Ureter (tissue), 1 donor: Measurements from ENCODE around the gene MOAP1. TPM values are rescaled to one million over a fixed set of nuclear protein-coding genes. Genes with fewer than 3 reads are reported as not detected.
"Not testable (repeated sequence)": the region's sequence is repeated elsewhere in the genome, so short reads cannot be mapped to it uniquely, and the experiment has no call there.

Experiments used
- DNase-seq: peaks from one replicate; pipeline ENCODE4 v3.0.0-alpha.2; 2020; ENCODE audit warnings: low spot score
- total RNA-seq: library from RNA; stranded (reverse); gene quantifications from one replicate; pipeline ENCODE4 v1.2.4, GENCODE V29; 2023
- donor health status: DM: yes; HTN: yes; CAD: no.

The MOAP1 gene
- total RNA-seq, 1 donor from 2014 or later = 23.2 TPM

DNA sequence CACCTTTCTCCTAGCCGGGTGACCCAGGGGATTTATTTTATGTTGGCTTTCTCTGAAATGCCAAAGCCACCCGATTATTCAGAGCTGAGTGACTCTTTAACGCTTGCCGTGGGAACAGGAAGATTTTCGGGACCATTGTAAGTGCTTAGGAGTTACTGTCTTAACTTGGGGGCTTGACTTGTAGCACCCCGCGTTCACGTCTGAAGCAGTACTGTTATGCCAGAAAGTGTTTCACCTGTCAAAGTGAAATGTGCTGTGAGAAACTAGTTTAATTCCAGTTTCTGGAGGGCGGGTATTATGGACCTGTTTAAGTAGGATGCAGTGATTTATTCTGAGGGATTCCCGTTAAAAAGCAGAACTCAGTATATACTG, 638 bp upstream of the MOAP1 start:
- no peak for DNase-seq

DNA sequence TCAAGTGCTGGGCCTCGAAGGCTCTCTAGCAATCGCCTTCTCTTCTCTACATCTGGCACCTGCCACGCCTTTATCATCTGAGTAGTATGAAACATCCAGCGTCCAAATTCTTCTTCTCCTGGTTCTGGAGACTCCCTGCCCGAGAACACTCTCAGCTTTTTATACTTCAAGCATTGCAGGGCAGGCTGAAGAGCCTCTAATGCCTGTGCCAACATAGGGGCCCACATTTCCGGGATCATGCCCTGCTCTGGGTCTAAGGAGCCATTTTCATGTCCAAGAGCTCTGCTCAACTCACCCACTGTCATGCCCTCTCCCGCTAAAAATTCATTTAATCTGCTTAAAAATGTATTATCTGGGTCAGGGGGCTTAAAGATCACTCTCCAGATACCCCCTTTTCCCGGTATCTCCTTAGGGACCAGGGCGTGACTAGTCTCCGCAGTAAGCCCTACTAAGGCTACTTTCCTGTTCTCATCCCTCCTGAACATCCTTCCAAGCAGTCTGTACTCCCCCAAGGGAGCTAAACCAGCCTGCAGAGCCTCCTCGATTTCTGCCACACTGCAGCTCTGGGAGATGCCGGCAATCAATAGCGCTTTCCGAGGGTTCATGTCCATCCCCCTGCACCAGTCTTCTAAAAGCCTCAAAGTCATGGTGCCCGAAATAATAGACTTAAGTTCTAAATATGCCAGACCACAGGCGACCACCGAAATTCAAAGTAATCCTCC, 940 bp downstream of the MOAP1 start:
- no peak for DNase-seq

DNA sequence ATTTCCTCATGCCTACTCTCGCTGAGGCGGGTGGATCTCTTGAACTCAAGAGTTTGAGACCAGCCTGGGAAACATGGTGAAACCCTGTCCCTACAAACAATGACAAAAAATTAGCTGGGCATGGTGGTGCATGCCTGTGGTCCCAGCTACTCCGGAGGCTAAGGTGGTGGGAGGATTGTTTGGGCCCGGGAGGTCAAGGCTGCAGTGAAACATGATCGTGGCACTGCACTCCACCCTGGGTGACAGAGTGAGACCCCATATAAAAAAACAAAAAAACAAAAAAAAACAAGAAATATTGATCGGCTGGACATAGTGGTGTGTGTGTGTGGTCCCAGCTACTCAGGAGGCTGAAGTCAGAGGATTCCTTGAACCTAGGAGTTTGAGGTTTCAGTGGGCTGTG, 9.2 kb downstream of the MOAP1 start:
- DNase-seq = no peak

DNA sequence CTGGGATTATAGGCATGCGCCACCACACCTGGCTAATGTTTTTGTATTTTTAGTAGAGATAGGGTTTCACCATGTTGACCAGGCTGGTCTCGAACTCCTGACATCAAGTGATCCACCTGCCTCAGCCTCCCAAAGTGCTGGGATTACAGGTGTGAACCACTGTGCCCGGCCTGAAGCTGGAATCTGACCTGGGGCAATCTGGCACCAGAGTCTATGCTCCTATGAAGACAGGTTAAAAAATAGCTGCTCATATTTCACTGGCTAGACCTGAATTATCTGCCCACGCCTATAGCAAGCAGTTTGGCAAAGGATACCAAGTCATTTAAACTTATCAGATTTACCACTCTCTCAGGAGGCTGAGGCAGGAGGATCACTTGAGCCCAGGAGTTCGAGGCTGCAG, 10.0 kb downstream of the MOAP1 start:
- DNase-seq = not testable (repeated sequence)

DNA sequence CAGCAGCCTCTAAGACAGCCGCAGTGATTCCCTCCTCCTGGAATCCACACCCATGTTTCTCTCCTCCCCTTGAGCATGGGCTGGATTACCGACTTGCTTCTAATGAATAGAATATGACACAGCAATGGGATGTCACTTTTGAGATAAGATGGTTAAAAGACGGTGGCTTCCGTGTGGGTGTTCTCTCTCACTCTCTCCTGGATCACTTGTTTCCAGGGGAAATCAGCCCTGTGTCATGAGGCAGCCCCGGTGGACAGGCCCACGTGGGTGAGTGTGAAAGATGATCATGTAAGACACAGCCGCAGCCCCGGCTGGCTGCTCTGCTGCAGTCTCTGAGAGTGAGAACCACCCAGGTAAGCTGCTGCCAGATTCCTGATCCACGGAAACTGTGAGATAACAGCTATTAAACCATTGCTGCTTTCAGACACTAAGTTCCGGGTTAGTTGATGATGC, 10.7 kb downstream of the MOAP1 start:
- no peak for DNase-seq

DNA sequence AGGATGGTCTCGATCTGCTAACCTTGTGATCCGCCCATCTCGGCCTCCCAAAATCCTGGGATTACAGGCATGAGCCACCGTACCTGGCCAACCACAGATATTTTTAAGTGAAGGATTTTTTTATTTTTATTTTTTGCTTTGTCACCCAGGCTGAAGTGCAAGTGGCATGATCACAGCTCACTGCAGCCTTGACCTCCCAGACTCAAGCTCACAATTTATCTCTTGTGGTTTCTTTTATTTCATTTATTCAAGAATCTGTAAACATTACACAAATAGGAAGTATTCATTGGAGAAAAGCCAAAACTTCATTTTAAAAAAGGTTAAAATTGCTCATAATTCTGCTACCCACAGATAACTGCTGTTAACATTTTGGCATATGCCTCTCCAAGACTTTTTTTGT, 13.3 kb downstream of the MOAP1 start:
- DNase-seq = no peak

DNA sequence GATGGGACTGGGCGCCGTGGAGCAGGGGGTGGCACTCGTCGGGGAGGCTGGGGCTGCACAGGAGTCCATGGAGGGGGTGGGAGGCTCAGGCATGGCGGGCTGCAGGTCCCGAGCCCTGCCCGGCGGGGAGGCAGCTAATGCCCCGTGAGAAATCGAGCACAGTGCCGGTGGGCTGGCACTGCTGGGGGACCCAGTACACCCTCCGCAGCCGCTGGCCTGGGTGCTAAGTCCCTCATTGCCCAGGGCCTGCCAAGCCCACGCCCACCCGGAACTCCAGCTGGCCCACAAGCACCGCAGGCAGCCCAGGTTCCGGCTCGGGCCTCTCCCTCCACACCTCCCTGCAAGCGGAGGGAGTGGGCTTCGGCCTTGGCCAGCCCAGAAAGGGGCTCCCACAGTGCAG, 14.6 kb downstream of the MOAP1 start:
- DNase-seq = not testable (repeated sequence)

DNA sequence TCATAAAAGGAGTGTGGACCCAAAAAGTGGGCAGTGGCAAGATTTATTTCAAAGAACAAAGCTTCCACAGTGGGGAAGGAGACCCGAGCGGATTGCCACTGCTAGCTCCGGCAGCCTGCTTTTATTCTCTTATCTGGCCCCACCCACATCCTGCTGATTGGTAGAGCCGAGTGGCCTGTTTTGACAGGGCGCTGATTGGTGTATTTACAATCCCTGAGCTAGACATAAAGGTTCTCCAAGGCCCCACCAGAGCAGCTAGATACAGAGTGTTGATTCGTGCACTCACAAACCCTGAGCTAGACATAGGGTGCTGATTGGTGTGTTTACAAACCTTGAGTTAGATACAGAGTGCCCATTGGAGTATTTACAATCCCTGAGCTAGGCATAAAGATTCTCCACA, 15.1 kb downstream of the MOAP1 start:
- DNase-seq = not testable (repeated sequence)

DNA sequence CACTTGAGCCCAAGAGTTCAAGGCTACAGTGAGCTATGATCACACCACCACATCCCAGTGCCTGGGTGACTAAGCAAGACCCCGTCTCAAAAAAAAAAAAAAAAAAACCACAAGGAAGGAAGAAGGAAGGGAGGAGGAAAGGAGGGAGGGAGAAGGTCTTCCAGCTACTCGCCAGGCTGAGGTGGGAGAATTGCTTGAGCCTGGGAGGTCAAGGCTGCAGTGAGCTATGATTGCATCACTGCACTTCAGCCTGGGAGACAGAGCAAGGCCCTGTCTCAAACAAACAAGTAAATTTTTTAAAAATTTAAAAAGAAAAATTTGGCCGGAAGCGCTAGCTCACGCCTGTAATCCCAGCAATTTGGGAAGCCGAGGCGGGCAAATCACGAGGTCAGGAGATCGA, 16.1 kb downstream of the MOAP1 start:
- not testable (repeated sequence) for DNase-seq

DNA sequence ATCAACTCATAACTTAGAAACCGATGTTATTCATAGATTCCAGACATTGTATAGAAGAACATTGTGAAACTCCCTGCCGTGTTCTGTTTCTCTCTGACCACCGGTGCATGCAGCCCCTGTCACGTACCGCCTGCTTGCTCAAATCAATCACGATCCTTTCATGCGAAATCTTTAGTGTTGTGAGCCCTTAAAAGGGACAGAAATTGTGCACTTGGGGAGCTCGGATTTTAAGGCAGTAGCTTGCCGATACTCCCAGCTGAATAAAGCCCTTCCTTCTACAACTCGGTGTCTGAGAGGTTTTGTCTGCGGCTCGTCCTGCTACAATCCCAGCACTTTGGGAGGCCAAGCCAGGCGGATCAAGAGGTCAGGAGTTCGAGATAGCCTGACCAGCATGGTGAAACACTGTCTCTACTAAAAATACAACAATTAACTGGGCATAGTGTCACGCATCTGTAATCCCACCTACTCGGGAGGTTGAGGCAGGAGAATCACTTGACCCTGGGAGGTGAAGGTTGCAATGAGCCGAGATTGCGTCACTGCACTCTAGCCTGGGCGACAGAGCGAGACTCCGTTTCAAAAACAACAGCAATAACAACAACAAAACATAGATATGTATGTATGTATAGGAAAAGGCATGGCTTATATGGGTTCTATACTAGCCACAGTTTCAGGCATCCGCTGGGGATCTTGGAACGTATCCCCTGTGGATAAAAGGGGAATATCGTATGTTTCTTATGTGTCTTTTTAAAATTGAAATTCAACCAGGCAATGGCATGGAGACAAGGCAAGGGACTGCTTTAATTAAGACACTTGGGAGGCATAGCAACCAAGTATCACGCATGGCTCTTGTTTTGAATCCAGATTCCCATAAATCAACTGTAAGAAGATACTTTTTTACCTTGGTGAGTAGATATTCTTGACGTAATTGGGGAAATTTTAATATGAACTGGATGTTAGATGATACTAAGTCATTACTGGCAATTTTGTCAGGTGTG, 19.1 kb downstream of the MOAP1 start:
- DNase-seq = not testable (repeated sequence)

DNA sequence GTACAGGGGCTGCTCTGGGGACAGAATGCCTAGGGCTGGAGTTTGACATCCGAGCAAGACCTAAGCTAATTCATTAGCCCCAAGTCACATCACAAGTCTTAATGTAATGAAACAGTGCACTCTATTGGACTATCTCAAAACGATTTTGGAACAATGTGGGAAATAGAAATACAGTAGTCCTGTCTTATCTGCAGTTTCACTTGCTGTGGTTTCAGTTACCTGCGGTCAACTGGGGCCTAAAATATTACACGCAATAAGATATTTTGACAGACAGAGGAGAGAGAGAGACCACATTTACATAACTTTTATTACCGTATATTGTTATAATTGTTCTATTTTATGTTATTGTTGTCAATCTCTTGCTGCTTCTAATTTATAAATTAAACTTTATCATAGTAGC, 21.1 kb downstream of the MOAP1 start:
- DNase-seq = no peak

DNA sequence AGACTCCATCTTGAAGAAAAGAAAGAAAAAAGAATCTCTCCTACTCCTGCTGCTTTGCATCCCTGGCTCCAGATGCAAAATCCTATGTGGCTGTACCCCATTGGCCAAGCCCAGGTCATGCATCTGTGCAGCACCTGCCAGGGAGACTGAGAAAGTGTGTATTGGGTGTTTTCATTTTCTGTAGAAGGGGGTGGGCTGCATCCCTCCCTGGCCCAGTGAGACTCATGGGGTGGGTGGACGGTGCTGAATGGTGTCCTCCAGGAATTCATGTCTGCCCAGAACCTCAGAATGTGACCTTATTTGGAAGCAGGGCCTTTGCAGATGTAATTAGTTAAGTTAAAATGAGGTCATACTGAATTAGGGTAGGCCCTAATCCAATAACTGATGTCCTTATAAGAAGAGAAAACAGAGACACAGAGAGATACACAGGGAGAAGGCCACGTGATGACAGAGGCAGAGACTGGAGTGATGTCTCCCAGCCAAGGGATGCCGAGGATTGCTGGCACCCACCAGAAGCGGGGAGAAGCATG, 23.2 kb downstream of the MOAP1 start:
- no peak for DNase-seq

DNA sequence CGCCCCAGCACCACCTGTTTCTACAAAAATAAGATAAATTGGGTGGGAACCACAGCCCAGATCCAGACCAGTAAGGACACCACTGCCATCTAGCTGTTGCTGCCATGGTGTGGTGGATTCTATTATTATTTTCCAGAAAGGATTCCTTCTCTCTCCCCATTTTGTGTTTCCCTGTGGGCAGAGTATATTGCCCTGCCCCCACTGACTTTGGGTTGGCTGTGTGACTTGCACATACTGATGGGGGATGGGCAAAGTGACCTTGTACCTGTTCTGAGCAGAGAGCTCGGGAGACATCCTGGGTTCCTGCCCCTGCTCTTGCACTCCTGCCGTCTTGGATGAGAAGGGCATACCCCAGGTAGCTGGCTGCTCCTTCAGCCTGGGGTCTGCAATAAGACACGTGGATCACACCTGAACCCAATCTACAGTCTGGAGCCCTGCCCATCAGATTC, 24.3 kb downstream of the MOAP1 start:
- DNase-seq = no peak

DNA sequence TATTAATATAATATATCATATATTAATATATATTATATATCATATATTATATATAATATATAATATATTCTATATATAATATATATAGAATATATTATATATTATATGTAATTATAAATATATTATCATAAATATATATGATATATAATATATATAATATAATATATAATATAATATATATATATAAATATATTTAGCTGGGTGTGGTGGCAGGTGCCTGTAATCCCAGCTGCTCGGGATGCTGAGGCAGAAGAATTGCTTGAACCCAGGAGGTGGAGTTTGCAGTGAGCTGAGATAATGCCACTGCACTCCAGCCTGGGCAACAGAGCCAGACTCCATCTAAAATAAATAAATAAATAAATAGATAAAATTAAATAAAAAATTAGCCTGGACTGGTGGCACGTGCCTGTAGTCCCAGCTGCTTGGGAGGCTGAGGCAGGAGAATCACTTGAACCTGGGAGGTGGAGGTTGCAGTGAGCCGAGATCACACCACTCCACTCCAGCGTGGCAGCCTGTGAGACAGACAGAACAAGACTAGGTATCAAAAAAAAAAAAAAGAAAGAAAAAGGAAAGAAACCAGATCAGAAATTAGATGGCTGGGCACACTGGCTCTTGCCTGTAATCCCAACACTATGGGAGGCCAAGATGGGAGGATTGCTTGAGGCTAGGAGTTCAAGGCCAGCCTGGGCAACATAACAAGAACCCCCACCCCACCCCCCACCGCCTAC, 24.9 kb downstream of the MOAP1 start:
- DNase-seq = not testable (repeated sequence)

DNA sequence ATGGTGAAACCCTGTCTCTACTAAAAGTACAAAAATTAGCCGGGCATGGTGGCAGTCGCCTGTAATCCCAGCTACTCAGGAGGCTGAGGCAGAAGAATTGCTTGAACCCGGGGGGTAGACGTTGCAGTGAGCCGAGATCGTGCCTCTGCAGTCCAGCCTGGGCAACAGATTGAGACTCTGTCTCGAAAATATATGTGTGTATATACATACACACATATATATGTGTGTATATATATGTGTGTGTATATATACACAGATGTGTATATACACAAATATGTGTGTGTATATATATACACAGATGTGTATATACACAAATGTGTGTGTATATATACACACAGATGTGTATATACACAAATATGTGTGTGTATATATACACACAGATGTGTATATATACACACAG, 26.3 kb downstream of the MOAP1 start:
- DNase-seq = not testable (repeated sequence)

DNA sequence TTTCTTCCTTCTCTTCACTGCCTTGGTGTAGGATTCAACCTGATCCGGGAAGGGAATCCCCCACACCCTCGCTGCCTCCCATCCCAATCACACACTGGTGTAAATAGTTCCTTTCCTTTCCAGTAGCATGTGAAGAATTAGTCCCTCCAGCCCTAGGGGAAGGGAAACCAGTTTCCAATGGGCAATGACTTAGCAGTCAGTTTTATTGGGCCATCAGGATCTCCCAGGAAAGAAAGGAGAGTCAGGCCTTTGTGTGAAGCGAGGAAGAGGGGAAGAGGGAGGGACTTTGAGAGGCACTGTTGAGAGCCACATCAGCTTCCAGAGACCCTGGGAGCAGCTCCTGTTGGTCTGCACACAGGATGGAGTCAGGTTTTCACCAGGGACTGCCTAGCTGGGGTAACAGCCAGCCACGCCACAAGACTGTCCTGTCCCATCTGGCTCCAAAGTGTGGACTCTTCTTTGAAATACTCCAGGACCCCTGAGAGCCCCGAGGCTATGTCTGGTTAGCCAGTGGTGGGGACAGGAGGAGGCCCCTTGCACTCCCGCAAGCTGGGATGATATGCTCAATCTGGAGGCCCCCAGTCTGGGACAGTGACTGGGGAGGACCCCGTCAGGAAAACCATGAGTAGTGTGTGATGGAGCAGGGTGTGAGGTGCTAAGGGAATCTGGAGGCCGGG, 27.9 kb downstream of the MOAP1 start:
- DNase-seq = no peak

DNA sequence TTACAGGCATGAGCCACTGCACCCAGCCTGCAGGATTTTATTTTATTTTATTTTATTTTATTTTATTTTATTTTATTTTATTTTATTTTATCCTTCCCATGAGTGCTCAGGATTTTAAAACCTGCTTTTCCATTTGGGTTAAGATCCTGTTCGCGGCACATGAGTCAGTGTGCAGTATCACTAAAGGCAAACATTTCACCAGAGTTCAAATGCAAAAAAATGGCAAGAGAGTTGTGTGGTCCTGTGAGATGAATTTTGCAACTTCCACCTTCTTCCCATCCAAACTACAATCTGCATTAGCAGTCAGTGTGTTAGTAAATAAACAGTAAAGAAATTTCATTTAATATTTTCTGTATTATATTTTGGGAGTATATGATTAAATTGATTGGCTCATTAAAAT, 29.0 kb downstream of the MOAP1 start:
- no peak for DNase-seq

DNA sequence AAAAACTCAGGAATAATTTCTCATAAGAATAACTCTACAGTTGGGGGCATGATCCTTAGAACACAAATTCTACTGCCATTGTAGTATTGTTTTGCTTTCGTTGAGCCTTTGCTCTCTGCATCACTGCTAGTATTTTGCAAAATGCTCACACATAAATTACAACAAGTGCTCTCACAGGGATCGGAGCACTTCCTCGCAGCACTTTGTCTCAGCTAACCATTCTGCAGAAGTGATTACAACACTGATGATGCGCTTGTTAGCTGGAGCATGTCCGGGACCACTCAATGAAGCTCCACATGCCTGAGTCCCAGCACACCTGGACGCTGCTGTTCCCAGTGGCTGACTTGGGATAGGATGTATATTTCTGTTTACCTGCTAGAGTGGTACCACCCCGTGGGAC, 31.6 kb downstream of the MOAP1 start:
- no peak for DNase-seq

DNA sequence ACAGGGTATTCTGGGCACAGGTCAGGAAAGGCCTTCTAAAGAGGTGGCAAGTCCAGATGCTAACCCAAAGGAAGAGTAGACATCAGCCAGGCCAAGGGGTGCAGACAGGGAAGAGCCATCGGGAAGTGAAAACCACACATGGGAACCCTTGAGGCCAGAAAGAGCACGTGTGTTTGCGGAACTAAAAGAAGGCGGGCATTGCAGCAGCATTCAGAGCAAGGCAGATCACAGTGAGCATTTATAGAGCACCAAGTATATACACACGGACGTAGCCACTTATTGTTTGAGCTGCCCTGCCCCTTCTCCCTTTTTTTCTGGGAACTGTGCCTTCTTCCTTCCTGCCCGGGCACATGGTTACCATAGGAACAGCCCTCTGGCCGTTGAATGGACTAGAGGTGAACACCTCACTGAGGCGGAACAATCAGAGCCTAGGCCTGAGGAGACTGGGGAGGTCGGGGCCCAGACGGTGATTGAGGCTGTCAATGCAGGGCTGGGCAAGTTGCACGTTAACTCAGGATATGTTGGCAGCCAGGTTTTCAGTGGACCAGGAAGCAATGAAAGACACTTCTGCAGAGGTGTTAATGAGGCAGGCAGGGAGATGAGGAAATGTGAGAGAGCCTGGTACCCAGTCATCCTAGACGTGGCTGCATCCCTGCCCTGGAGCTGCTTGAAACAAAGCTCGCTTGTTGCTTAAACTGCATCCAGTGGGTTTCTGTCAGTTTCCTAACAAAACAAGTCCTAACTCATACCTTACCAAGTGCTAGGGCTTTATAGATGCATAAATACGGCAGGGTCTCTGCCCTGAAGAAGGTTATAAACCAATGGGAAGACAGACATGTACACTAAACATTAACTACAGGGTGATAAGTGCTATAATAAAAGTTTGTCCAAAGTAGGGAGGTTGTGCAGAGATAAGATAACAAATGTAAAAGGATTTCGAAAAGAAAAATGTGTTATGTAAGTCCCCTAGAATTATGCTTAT, 34.2 kb downstream of the MOAP1 start:
- DNase-seq = no peak

DNA sequence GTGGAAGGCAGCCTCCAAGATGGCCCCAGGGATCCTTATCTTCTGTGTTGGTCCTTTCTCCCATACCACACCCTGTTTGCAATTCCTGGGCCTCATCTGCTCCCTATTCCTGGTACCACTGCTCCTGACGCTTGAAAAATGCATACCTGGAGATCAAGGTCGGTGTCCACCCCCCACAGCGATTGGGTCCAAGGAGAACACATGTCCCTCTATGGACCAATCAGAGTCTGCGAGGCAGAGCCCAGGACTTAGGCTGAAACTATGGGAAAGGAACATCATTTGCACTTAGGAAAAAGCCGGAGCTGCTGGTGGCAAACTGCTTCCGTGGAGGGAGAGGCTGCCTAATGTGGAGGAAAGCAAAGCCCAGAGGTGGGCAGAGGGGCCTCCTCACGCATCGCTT, 35.7 kb downstream of the MOAP1 start:
- no peak for DNase-seq
